WTC11 (cell line): ENCODE results near the gene GDF7. TPM values are rescaled to one million over a fixed set of nuclear protein-coding genes. Genes with fewer than 3 reads are reported as not detected.

ENCODE experiments used
- ATAC-seq: fragments of 200-7000 bp; cut with Tn5 transposase; 2 replicates; pipeline ENCODE4 v1.10.0; 2021; ENCODE audit warnings: mild to moderate bottlenecking, moderate library complexity
- CTCF ChIA-PET: fragments of 300-600 bp; sonication (Branson Sonifier 250); formaldehyde crosslinking; loops from one replicate; lab custom pipeline; 2021; ENCODE audit warnings: antibody characterized with exemption; lab: Charles Lee
- POLR2A ChIA-PET: fragments of 350-600 bp; sonication (Branson Sonifier 250); formaldehyde crosslinking; loops from one replicate; lab custom pipeline; 2021; ENCODE audit warnings: antibody characterized with exemption; lab: Charles Lee
- DNase-seq: peaks from one replicate; pipeline ENCODE4 v3.0.0; 2021; ENCODE audit warnings: low spot score
- H3K27ac Mint-ChIP-seq: 2 replicates; pipeline ENCODE4 v1.8.0; 2021; ENCODE audit warnings: mixed read lengths
- H3K27me3 Mint-ChIP-seq: 2 replicates; pipeline ENCODE4 v1.8.0; 2021; ENCODE audit warnings: low read depth, mild to moderate bottlenecking, moderate library complexity, mixed read lengths
- H3K36me3 Mint-ChIP-seq: 2 replicates; pipeline ENCODE4 v1.8.0; 2021; ENCODE audit warnings: mixed read lengths
- H3K4me1 Mint-ChIP-seq: 2 replicates; pipeline ENCODE4 v1.8.0; 2022; ENCODE audit warnings: mixed read lengths
- H3K4me3 Mint-ChIP-seq: 2 replicates; pipeline ENCODE4 v1.8.0; 2021; ENCODE audit warnings: mild to moderate bottlenecking, moderate library complexity, mixed read lengths
- H3K9me3 Mint-ChIP-seq: 2 replicates; pipeline ENCODE4 v1.8.0; 2021; ENCODE audit warnings: mixed read lengths
- CREB1 ChIP-seq: sonication (generic); formaldehyde crosslinking; IDR thresholded peaks from 2 replicates; pipeline ENCODE4 v1.8.0; 2023; ENCODE audit warnings: mild to moderate bottlenecking, missing genetic modification reagents
- FOXP1 ChIP-seq: sonication (generic); formaldehyde crosslinking; IDR thresholded peaks from 2 replicates; pipeline ENCODE4 v1.8.0; 2022; ENCODE audit warnings: missing genetic modification reagents, mild to moderate bottlenecking, moderate library complexity, borderline replicate concordance
- GTF2I ChIP-seq: fragments of 250-450 bp; sonication (Bioruptor Pico); conservative IDR thresholded peaks from 2 replicates; pipeline ENCODE4 v1.4.0; 2021; ENCODE audit warnings: mild to moderate bottlenecking
- IRF2 ChIP-seq: sonication (generic); formaldehyde crosslinking; IDR thresholded peaks from 2 replicates; pipeline ENCODE4 v1.8.0; 2022; ENCODE audit warnings: low read depth, missing genetic modification reagents, borderline replicate concordance
- NR3C1 ChIP-seq: sonication (generic); formaldehyde crosslinking; conservative IDR thresholded peaks from 2 replicates; pipeline ENCODE4 v1.8.1; 2023; ENCODE audit warnings: low read depth, mild to moderate bottlenecking, missing genetic modification reagents
- TEAD1 ChIP-seq: sonication (generic); formaldehyde crosslinking; IDR thresholded peaks from 2 replicates; pipeline ENCODE4 v1.8.0; 2022; ENCODE audit warnings: mild to moderate bottlenecking, missing genetic modification reagents
- TP53 ChIP-seq: sonication (generic); formaldehyde crosslinking; IDR thresholded peaks from 2 replicates; pipeline ENCODE4 v1.8.1; 2023; ENCODE audit warnings: mild to moderate bottlenecking, missing genetic modification reagents
- ZNF396 ChIP-seq: fragments of 250-450 bp; sonication (Bioruptor Pico); IDR thresholded peaks from 2 replicates; pipeline ENCODE4 v1.8.0; 2021; ENCODE audit warnings: mild to moderate bottlenecking, moderate library complexity, borderline replicate concordance
- ZNF671 ChIP-seq: fragments of 250-450 bp; sonication (Bioruptor Pico); IDR thresholded peaks from 2 replicates; pipeline ENCODE4 v1.8.0; 2021; ENCODE audit warnings: mild to moderate bottlenecking
- total RNA-seq: library from RNA; stranded (reverse); gene quantifications from 3 replicates; pipeline ENCODE4 v1.2.3, GENCODE V29; 2021
- TF ChIP-seq, protein P1 (sequence below): fragments of 200-600 bp; IDR thresholded peaks from 2 replicates; pipeline ENCODE4 v1.8.0; 2022; ENCODE audit warnings: antibody characterized with exemption
- TF ChIP-seq, protein P2 (sequence below): sonication (generic); formaldehyde crosslinking; IDR thresholded peaks from 2 replicates; pipeline ENCODE4 v1.8.0; 2023; ENCODE audit warnings: missing genetic modification reagents, mild to moderate bottlenecking, borderline replicate concordance
- TF ChIP-seq, protein P3 (sequence below): fragments of 250-450 bp; sonication (Bioruptor Pico); IDR thresholded peaks from 2 replicates; pipeline ENCODE4 v1.9.0; 2021; ENCODE audit warnings: mild to moderate bottlenecking
- TF ChIP-seq, protein P4 (sequence below): sonication (generic); formaldehyde crosslinking; IDR thresholded peaks from 2 replicates; pipeline ENCODE4 v1.8.0; 2022; ENCODE audit warnings: missing genetic modification reagents
- TF ChIP-seq, protein P5 (sequence below): sonication (generic); formaldehyde crosslinking; IDR thresholded peaks from 2 replicates; pipeline ENCODE4 v1.8.0; 2022; ENCODE audit warnings: mild to moderate bottlenecking, missing genetic modification reagents
- TF ChIP-seq, protein P6 (sequence below): sonication (generic); formaldehyde crosslinking; IDR thresholded peaks from 2 replicates; pipeline ENCODE4 v1.8.0; 2022; ENCODE audit warnings: mild to moderate bottlenecking, missing genetic modification reagents
- TF ChIP-seq, protein P7 (sequence below): sonication (generic); formaldehyde crosslinking; IDR thresholded peaks from 2 replicates; pipeline ENCODE4 v1.8.1; 2023; ENCODE audit warnings: mild to moderate bottlenecking, missing genetic modification reagents, moderate library complexity

Gene GDF7
- total RNA-seq, 1 experiment from 2014 or later: 0.55 TPM

DNA sequence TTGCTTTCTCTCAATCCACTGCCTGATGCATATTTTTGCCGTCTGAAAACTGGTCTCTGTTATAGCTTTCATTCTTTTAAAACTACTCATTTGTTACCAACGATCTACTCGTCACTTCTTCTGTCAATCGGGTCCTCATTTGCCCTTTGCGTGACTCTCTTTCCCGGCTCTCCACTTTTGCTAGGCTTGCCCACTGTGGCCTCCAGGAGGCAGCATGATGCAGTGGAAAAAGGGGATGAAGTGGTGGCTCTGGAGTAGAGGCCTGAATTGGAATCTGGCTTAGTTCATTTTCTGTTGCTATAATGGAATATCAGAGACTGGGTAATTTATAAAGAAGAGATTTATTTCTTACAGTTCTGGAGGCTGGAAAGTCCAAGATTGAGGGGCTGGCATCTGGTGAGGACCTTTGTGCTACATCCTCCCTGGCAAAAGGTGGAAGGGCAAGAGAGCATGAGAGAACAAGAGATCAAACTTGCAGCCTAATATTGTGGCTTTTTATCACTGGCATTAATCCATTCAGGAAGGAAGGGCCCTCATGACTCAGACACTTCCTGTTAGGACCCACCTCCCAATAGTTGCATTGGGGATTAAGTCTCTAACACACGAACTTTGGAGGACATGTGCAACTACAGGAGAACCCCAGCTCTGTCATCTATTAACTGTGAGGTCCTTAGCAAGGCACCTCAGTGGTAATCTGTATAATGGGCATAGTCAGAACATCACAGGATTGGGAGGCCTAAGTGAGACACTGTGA lies 15.4 kb downstream of the GDF7 start:
- Mint-ChIP-seq H3K4me1 (0 out of 2 replicates have a peak, but pooled peaks cover 5% of the 10 kb centered on the region), H3K36me3 (peaks cover 7% of the 10 kb centered on the region; the same call in 1 of the 2 replicates), H3K27ac (no peak overlapping the region), H3K9me3 (no peaks in the 10 kb centered on the region), H3K4me3 (no peak overlapping the region), H3K27me3 (no peaks in the 10 kb centered on the region)
- TF ChIP-seq, protein P1, sequence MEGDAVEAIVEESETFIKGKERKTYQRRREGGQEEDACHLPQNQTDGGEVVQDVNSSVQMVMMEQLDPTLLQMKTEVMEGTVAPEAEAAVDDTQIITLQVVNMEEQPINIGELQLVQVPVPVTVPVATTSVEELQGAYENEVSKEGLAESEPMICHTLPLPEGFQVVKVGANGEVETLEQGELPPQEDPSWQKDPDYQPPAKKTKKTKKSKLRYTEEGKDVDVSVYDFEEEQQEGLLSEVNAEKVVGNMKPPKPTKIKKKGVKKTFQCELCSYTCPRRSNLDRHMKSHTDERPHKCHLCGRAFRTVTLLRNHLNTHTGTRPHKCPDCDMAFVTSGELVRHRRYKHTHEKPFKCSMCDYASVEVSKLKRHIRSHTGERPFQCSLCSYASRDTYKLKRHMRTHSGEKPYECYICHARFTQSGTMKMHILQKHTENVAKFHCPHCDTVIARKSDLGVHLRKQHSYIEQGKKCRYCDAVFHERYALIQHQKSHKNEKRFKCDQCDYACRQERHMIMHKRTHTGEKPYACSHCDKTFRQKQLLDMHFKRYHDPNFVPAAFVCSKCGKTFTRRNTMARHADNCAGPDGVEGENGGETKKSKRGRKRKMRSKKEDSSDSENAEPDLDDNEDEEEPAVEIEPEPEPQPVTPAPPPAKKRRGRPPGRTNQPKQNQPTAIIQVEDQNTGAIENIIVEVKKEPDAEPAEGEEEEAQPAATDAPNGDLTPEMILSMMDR: 0 out of 2 replicates have a peak, but pooled peaks have one; percentile 25
- TF ChIP-seq NR3C1 (CRISPR knock-in tag) (no peak), CREB1 (CRISPR knock-in tag) (no peak)
- DNase-seq (no peak), ATAC-seq (peak; percentile 67)
- POLR2A ChIA-PET: interaction anchor here (0.5 kb wide), 1 partner anchor 13 kb away, joined by 3 read pairs; no protein-coding TSS in a partner anchor
- CTCF ChIA-PET: interaction anchor here (0.6 to 1.5 kb wide), 4 partner anchors 21 to 449 kb away, joined by 3 to 6 read pairs (median 4); partner anchors contain the start of gene HS1BP3

DNA sequence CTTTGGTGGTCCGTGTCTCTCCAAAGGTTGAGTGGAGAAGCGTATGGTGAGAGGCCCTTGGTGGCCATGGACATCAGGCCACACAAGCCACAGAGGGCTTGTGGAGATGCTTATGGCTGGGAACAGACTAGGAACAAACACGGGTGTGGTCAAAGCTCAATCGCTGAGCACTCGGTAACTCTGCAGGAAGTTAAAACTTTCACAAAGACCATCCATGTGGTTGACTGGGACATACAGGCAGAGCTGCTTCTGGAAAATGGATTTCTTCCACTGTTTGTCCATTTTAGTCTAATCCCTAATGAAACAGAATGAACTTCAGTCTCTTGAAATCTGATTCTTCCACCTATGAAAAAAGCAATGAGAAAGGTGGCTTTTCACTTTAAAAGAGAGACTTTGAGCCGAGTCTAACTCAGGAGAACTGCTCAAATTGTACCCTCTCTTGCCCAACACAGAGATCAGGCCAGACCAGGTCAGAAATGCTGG lies 17.7 kb downstream of the GDF7 start:
- POLR2A ChIA-PET: no interaction called here
- Mint-ChIP-seq H3K4me3 (no peak overlapping the region), H3K27me3 (no peaks in the 10 kb centered on the region)
- no peak for TF ChIP-seq IRF2 (CRISPR knock-in tag)
- no peak for TF ChIP-seq CREB1 (CRISPR knock-in tag)
- no peak for TF ChIP-seq TP53
- TF ChIP-seq, protein P2, sequence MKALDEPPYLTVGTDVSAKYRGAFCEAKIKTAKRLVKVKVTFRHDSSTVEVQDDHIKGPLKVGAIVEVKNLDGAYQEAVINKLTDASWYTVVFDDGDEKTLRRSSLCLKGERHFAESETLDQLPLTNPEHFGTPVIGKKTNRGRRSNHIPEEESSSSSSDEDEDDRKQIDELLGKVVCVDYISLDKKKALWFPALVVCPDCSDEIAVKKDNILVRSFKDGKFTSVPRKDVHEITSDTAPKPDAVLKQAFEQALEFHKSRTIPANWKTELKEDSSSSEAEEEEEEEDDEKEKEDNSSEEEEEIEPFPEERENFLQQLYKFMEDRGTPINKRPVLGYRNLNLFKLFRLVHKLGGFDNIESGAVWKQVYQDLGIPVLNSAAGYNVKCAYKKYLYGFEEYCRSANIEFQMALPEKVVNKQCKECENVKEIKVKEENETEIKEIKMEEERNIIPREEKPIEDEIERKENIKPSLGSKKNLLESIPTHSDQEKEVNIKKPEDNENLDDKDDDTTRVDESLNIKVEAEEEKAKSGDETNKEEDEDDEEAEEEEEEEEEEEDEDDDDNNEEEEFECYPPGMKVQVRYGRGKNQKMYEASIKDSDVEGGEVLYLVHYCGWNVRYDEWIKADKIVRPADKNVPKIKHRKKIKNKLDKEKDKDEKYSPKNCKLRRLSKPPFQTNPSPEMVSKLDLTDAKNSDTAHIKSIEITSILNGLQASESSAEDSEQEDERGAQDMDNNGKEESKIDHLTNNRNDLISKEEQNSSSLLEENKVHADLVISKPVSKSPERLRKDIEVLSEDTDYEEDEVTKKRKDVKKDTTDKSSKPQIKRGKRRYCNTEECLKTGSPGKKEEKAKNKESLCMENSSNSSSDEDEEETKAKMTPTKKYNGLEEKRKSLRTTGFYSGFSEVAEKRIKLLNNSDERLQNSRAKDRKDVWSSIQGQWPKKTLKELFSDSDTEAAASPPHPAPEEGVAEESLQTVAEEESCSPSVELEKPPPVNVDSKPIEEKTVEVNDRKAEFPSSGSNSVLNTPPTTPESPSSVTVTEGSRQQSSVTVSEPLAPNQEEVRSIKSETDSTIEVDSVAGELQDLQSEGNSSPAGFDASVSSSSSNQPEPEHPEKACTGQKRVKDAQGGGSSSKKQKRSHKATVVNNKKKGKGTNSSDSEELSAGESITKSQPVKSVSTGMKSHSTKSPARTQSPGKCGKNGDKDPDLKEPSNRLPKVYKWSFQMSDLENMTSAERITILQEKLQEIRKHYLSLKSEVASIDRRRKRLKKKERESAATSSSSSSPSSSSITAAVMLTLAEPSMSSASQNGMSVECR (CRISPR knock-in tag): no peak
- TF ChIP-seq, protein P3, sequence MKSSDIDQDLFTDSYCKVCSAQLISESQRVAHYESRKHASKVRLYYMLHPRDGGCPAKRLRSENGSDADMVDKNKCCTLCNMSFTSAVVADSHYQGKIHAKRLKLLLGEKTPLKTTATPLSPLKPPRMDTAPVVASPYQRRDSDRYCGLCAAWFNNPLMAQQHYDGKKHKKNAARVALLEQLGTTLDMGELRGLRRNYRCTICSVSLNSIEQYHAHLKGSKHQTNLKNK (CRISPR knock-in tag): no peak
- TF ChIP-seq, protein P4, sequence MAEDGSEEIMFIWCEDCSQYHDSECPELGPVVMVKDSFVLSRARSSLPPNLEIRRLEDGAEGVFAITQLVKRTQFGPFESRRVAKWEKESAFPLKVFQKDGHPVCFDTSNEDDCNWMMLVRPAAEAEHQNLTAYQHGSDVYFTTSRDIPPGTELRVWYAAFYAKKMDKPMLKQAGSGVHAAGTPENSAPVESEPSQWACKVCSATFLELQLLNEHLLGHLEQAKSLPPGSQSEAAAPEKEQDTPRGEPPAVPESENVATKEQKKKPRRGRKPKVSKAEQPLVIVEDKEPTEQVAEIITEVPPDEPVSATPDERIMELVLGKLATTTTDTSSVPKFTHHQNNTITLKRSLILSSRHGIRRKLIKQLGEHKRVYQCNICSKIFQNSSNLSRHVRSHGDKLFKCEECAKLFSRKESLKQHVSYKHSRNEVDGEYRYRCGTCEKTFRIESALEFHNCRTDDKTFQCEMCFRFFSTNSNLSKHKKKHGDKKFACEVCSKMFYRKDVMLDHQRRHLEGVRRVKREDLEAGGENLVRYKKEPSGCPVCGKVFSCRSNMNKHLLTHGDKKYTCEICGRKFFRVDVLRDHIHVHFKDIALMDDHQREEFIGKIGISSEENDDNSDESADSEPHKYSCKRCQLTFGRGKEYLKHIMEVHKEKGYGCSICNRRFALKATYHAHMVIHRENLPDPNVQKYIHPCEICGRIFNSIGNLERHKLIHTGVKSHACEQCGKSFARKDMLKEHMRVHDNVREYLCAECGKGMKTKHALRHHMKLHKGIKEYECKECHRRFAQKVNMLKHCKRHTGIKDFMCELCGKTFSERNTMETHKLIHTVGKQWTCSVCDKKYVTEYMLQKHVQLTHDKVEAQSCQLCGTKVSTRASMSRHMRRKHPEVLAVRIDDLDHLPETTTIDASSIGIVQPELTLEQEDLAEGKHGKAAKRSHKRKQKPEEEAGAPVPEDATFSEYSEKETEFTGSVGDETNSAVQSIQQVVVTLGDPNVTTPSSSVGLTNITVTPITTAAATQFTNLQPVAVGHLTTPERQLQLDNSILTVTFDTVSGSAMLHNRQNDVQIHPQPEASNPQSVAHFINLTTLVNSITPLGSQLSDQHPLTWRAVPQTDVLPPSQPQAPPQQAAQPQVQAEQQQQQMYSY (CRISPR knock-in tag): no peak
- no peak for TF ChIP-seq GTF2I (CRISPR knock-in tag)
- no peak for TF ChIP-seq FOXP1 (CRISPR knock-in tag)
- TF ChIP-seq ZNF671 (CRISPR knock-in tag): no peak
- TF ChIP-seq ZNF396 (CRISPR knock-in tag): no peak
- TF ChIP-seq, protein P5, sequence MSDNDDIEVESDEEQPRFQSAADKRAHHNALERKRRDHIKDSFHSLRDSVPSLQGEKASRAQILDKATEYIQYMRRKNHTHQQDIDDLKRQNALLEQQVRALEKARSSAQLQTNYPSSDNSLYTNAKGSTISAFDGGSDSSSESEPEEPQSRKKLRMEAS (CRISPR knock-in tag): no peak
- TF ChIP-seq, protein P6, sequence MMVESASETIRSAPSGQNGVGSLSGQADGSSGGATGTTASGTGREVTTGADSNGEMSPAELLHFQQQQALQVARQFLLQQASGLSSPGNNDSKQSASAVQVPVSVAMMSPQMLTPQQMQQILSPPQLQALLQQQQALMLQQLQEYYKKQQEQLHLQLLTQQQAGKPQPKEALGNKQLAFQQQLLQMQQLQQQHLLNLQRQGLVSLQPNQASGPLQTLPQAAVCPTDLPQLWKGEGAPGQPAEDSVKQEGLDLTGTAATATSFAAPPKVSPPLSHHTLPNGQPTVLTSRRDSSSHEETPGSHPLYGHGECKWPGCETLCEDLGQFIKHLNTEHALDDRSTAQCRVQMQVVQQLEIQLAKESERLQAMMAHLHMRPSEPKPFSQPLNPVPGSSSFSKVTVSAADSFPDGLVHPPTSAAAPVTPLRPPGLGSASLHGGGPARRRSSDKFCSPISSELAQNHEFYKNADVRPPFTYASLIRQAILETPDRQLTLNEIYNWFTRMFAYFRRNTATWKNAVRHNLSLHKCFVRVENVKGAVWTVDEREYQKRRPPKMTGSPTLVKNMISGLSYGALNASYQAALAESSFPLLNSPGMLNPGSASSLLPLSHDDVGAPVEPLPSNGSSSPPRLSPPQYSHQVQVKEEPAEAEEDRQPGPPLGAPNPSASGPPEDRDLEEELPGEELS (CRISPR knock-in tag): no peak
- TF ChIP-seq TEAD1 (CRISPR knock-in tag): no peak
- TF ChIP-seq, protein P7, sequence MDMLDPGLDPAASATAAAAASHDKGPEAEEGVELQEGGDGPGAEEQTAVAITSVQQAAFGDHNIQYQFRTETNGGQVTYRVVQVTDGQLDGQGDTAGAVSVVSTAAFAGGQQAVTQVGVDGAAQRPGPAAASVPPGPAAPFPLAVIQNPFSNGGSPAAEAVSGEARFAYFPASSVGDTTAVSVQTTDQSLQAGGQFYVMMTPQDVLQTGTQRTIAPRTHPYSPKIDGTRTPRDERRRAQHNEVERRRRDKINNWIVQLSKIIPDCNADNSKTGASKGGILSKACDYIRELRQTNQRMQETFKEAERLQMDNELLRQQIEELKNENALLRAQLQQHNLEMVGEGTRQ (CRISPR knock-in tag): no peak
- TF ChIP-seq, protein P1: no peak

More for the DNA sequence above, 17.7 kb downstream of the GDF7 start:
- no peak for DNase-seq
- Mint-ChIP-seq H3K27ac (no peak overlapping the region), H3K36me3 (peaks cover 19% of the 10 kb centered on the region), H3K9me3 (peaks cover 6% of the 10 kb centered on the region), H3K4me1 (no peaks in the 10 kb centered on the region)
- ATAC-seq: no peak
- CTCF ChIA-PET: interaction anchor here (0.7 to 2.0 kb wide), 3 partner anchors 9 to 23 kb away, joined by 4 to 7 read pairs (median 4); no protein-coding TSS in a partner anchor
